Lower leg skin (tissue), 4 donors: ENCODE results near the gene DLG5. TPM values are rescaled to one million over a fixed set of nuclear protein-coding genes. Genes with fewer than 3 reads are reported as not detected.

Experiments
- DNase-seq, 2 donors: peaks; one replicate each; pipeline ENCODE4 v3.0.0-alpha.2; 2019; ENCODE audit warnings: low spot score in 2 of 2
- H3K4me3 ChIP-seq: fragments of 200-600 bp; sonication (generic); 2 replicates; pipeline ENCODE4 v1.5.1; 2017; ENCODE audit warnings: mild to moderate bottlenecking, low read depth; ENCODE audit not compliant: poor library complexity, severe bottlenecking
- CTCF ChIP-seq, 3 donors: fragments of 450-650 bp; IDR thresholded peaks; one replicate each; pipeline ENCODE4 v1.5.1; 2016; ENCODE audit warnings: antibody characterized with exemption in 3 of 3, mild to moderate bottlenecking in 3 of 3, moderate library complexity in 2 of 3
- POLR2A ChIP-seq, 2 donors: fragments of 450-650 bp; IDR thresholded peaks; one replicate each; pipeline ENCODE4 v1.6.1; 2016 to 2017; ENCODE audit warnings: antibody characterized with exemption in 2 of 2, mild to moderate bottlenecking in 1 of 2, moderate library complexity in 1 of 2
- WGBS, 2 donors: methylation state at CpG; one replicate each; pipeline ENCODE4 v1.1.5; 2018; 5-methylcytosine and 5-hydroxymethylcytosine counted together
- intact Hi-C: fragments of 100-400 bp; cut with DNase I; formaldehyde crosslinking; loops from one replicate; pipeline ENCODE4 v1.15.0; 2023; ENCODE audit warnings: low total_unique reads
- total RNA-seq, 4 donors: library from RNA; depleted of rRNA; stranded (reverse); fragments of >200 nt; gene quantifications; one replicate each; pipeline ENCODE4 v1.1.0, GENCODE V29; 2016

Gene DLG5
- total RNA-seq, 4 donors from 2014 or later = 91.9 to 165 (median 103) TPM

- intact Hi-C loops = loop anchor here (10.0 kb wide), 1 partner anchor 123 kb away; no protein-coding TSS in a partner anchor
- TF ChIP-seq CTCF (IDR thresholded peaks at IDR 0.05) (no peak), POLR2A (IDR thresholded peaks at IDR 0.05) (no peak)
- 95% methylated on average over 27 of the region's 27 CpGs for WGBS, 2 donors
- H3K4me3 ChIP-seq = no peak overlapping the region
- DNase-seq = no peak
These were observed 84.7 kb downstream of the DLG5 start for GRCh38 chr10:77841711-77842375.

- no peak overlapping the region for H3K4me3 ChIP-seq
- 89 to 90% methylated on average over 8 of the region's 8 CpGs for WGBS, 2 donors
- intact Hi-C loops = loop anchor here (10.0 kb wide), 1 partner anchor 124 kb away; no protein-coding TSS in a partner anchor
- TF ChIP-seq CTCF (IDR thresholded peaks at IDR 0.05) (no peak), POLR2A (IDR thresholded peaks at IDR 0.05) (no peak)
- no peak for DNase-seq
These were observed 85.9 kb downstream of the DLG5 start for GRCh38 chr10:77840636-77841035.

GRCh38 chr10:77837925-77838595 lies 88.5 kb downstream of the DLG5 start:
- intact Hi-C loops = no loop called here
- TF ChIP-seq CTCF (IDR thresholded peaks at IDR 0.05) (no peak), POLR2A (IDR thresholded peaks at IDR 0.05) (no peak)
- no peak for DNase-seq
- H3K4me3 ChIP-seq = no peak overlapping the region
- WGBS, 2 donors = 66 to 78% methylated on average over 7 to 14 of the region's 14 CpGs

DNA sequence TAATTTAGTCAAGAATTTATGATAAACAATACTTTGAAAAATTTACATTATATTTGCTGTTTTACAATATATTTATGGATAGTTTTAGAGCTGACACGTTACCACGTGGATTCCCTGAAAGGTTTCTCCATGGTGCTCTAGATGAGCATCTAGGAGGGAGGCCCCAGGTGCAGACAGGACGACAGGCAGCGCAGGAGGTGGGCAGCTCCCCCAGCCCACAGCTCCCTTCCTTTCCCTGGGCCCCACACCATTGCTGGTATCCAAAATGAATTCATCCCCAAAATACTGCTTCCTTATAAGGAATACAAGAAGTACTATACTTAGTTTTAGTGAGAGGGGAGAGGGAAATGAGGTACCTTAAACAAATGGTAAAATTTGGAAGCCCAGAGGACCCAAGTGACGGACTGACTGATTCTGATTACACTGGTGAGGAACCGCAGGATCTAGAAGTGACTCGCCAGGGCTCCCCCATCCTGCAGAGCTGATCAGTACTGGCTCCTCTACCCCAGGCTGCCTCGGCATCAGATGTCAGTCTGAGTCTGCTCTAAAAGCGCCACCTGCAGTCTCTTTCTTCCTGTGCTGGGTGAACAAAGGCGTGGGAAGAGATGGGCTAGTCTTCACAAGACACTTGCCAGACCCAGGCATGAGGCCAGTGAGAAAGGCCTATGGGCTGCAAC lies 89.2 kb downstream of the DLG5 start:
- no peak overlapping the region for H3K4me3 ChIP-seq
- intact Hi-C loops = no loop called here
- WGBS, 2 donors = 80 to 86% methylated on average over 10 of the region's 10 CpGs
- no peak for DNase-seq
- TF ChIP-seq CTCF (IDR thresholded peaks at IDR 0.05) = no peak
- TF ChIP-seq POLR2A (IDR thresholded peaks at IDR 0.05) = no peak

DNA sequence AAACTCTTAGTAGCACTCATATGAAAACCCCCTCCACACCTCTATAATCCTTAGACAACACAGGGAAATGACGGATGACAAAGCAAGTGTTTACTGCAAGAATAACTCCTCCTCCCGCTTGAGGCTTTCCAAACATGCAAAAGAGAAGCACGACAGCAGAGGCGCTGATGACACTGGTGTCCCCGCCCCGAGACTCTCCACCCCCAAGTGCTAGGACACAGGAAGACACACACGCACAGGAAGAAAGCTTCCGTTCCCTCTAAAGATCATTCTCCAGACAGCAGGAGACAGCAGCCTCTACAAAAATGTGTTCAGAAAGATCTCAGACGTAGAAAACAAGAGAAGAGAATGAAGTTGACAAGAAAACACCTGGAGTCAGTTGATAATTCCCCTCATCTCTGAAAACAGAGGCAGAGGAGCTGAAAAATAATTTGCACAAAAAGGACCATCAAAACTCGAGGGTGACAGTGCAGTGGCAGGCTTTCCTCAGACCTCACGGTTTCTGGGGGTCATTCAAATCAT lies 90.2 kb downstream of the DLG5 start:
- peak; percentile 79 to 93 for DNase-seq
- H3K4me3 ChIP-seq = no peak overlapping the region
- WGBS, 2 donors = 35 to 42% methylated on average over 11 of the region's 11 CpGs
- TF ChIP-seq POLR2A (IDR thresholded peaks at IDR 0.05) = no peak
- no peak for TF ChIP-seq CTCF (IDR thresholded peaks at IDR 0.05)
- intact Hi-C loops = no loop called here
